IMR-90 (cell line): ENCODE data around the gene PITPNC1. TPM values are rescaled to one million over a fixed set of nuclear protein-coding genes. Genes with fewer than 3 reads are reported as not detected.

Source experiments
- ATAC-seq: fragments of 200-7000 bp; cut with Tn5 transposase; 2 replicates; pipeline ENCODE4 v1.9.1; 2020; ENCODE audit warnings: low read depth, mild to moderate bottlenecking, moderate library complexity
- BruUV-seq: library from RNA; stranded (reverse); fragments of 400-500 nt; replicated peaks from 2 replicates; lab custom pipeline; 2021; lab: Mats Ljungman, UMichigan
- CTCF ChIA-PET: fragments of 300-600 bp; formaldehyde crosslinking; extraction: SDS; loops from one replicate; lab custom pipeline; 2021; ENCODE audit warnings: antibody characterized with exemption; lab: Yijun Ruan, JAX
- POLR2A ChIA-PET: fragments of 300-600 bp; sonication (Branson Sonifier 250); formaldehyde crosslinking; loops from one replicate; lab custom pipeline; 2022; ENCODE audit warnings: antibody characterized with exemption; ENCODE audit not compliant: unreplicated experiment; lab: Charles Lee
- DNase-seq: peaks from one replicate; pipeline ENCODE4 v3.0.0; 2013
- H2AFZ ChIP-seq: replicated peaks from 2 replicates; pipeline ENCODE3; 2013; ENCODE audit warnings: low read length, mild to moderate bottlenecking; ENCODE audit not compliant: poor library complexity
- H2AK5ac ChIP-seq: 2 replicates; pipeline ENCODE4 v1.6.1; 2013; ENCODE audit warnings: low read depth, low read length, inconsistent platforms
- H2AK9ac ChIP-seq: replicated peaks from 2 replicates; pipeline ENCODE3; 2013; ENCODE audit warnings: mild to moderate bottlenecking, low read depth, low read length, moderate library complexity; ENCODE audit not compliant: poor library complexity
- H2BK120ac ChIP-seq: 2 replicates; pipeline ENCODE4 v1.6.1; 2013; ENCODE audit warnings: low read depth, low read length, inconsistent platforms
- H2BK15ac ChIP-seq: 3 replicates; pipeline ENCODE4 v1.6.1; 2013; ENCODE audit warnings: low read depth, low read length, inconsistent platforms
- H2BK20ac ChIP-seq: 2 replicates; pipeline ENCODE4 v1.6.1; 2013; ENCODE audit warnings: low read depth, mild to moderate bottlenecking, inconsistent platforms, low read length, moderate library complexity
- H2BK5ac ChIP-seq: 2 replicates; pipeline ENCODE4 v1.6.1; 2013; ENCODE audit warnings: mild to moderate bottlenecking, low read depth, low read length, inconsistent platforms; ENCODE audit not compliant: poor library complexity, severe bottlenecking
- H3K14ac ChIP-seq: replicated peaks from 2 replicates; pipeline ENCODE4 v1.6.1; 2013; ENCODE audit warnings: low read depth, low read length, inconsistent platforms
- H3K18ac ChIP-seq: 2 replicates; pipeline ENCODE4 v1.6.1; 2013; ENCODE audit warnings: low read depth, low read length, control low read depth
- H3K23ac ChIP-seq: 2 replicates; pipeline ENCODE4 v1.6.1; 2013; ENCODE audit warnings: low read depth, low read length, inconsistent platforms
- H3K27ac ChIP-seq: 2 replicates; pipeline ENCODE4 v1.5.1; 2013; ENCODE audit warnings: mild to moderate bottlenecking, control low read depth, low read length; ENCODE audit not compliant: insufficient read depth
- H3K27me3 ChIP-seq: 2 replicates; pipeline ENCODE4 v1.6.1; 2013; ENCODE audit warnings: low read length; ENCODE audit not compliant: control insufficient read depth, insufficient read depth
- H3K36me3 ChIP-seq: 2 replicates; pipeline ENCODE4 v1.6.1; 2013; ENCODE audit warnings: low read length, mixed read lengths; ENCODE audit not compliant: control insufficient read depth, insufficient read depth
- H3K4ac ChIP-seq: 2 replicates; pipeline ENCODE4 v1.6.1; 2013; ENCODE audit warnings: low read depth, low read length, inconsistent platforms
- H3K4me1 ChIP-seq: 2 replicates; pipeline ENCODE4 v1.6.1; 2013; ENCODE audit warnings: low read length, mixed read lengths; ENCODE audit not compliant: control insufficient read depth, insufficient read depth
- H3K4me2 ChIP-seq: 2 replicates; pipeline ENCODE4 v1.6.1; 2013; ENCODE audit warnings: low read depth, mild to moderate bottlenecking, control low read depth, low read length, moderate library complexity
- H3K4me3 ChIP-seq: 2 replicates; pipeline ENCODE4 v1.5.1; 2013; ENCODE audit warnings: low read depth, mild to moderate bottlenecking, control low read depth, low read length, moderate library complexity; ENCODE audit not compliant: insufficient read depth
- H3K56ac ChIP-seq: 2 replicates; pipeline ENCODE4 v1.6.1; 2013; ENCODE audit warnings: low read length, inconsistent platforms; ENCODE audit not compliant: insufficient read depth; ENCODE audit errors: extremely low read depth
- H3K79me1 ChIP-seq, 2 experiments: 2 replicates each; pipeline ENCODE4 v1.6.1; 2013; ENCODE audit warnings: low read length in 2 of 2, inconsistent platforms in 1 of 2, low read depth in 1 of 2
- H3K9ac ChIP-seq: 2 replicates; pipeline ENCODE4 v1.6.1; 2013; ENCODE audit warnings: low read depth, low read length, control low read depth
- H3K9me1 ChIP-seq: 2 replicates; pipeline ENCODE4 v1.6.1; 2013; ENCODE audit warnings: low read length, inconsistent platforms; ENCODE audit not compliant: insufficient read depth
- H3K9me3 ChIP-seq: 2 replicates; pipeline ENCODE4 v1.6.1; 2013; ENCODE audit warnings: low read length; ENCODE audit not compliant: control insufficient read depth, insufficient read depth
- H4K20me1 ChIP-seq: 2 replicates; pipeline ENCODE4 v1.6.1; 2013; ENCODE audit warnings: low read length, inconsistent platforms; ENCODE audit not compliant: insufficient read depth
- H4K5ac ChIP-seq: 2 replicates; pipeline ENCODE4 v1.6.1; 2013; ENCODE audit warnings: mild to moderate bottlenecking, low read depth, low read length, control low read depth
- H4K8ac ChIP-seq, 2 experiments: 2 replicates each; pipeline ENCODE4 v1.6.1; 2013; ENCODE audit warnings: low read depth in 2 of 2, low read length in 2 of 2, control low read depth in 1 of 2, inconsistent platforms in 1 of 2
- H4K91ac ChIP-seq: 2 replicates; pipeline ENCODE4 v1.6.1; 2013; ENCODE audit warnings: low read depth, low read length, inconsistent platforms; ENCODE audit not compliant: insufficient read depth
- BHLHE40 ChIP-seq: fragments of 150-350 bp; IDR thresholded peaks from 2 replicates; pipeline ENCODE4 v1.6.1; 2016; ENCODE audit warnings: mild to moderate bottlenecking, low read depth, low read length
- CEBPB ChIP-seq: IDR thresholded peaks from 2 replicates; pipeline ENCODE4 v1.6.1; 2012; ENCODE audit warnings: low read depth, low read length, improper control_type of control experiment
- CHD1 ChIP-seq: IDR thresholded peaks from 2 replicates; pipeline ENCODE4 v1.6.1; 2012; ENCODE audit warnings: low read depth, low read length, improper control_type of control experiment
- MAFK ChIP-seq: IDR thresholded peaks from 2 replicates; pipeline ENCODE4 v1.6.1; 2012; ENCODE audit warnings: low read depth, low read length, improper control_type of control experiment
- MAZ ChIP-seq: IDR thresholded peaks from 2 replicates; pipeline ENCODE4 v1.6.1; 2012; ENCODE audit warnings: low read depth, mild to moderate bottlenecking, low read length, improper control_type of control experiment, moderate library complexity, borderline replicate concordance
- MXI1 ChIP-seq: IDR thresholded peaks from 2 replicates; pipeline ENCODE4 v1.6.1; 2012; ENCODE audit warnings: low read depth, mild to moderate bottlenecking, low read length, moderate library complexity, borderline replicate concordance
- POLR2A ChIP-seq: IDR thresholded peaks from 2 replicates; pipeline ENCODE4 v1.6.1; 2012; ENCODE audit warnings: mild to moderate bottlenecking, low read depth, low read length
- RAD21 ChIP-seq: IDR thresholded peaks from 2 replicates; pipeline ENCODE4 v1.6.1; 2012; ENCODE audit warnings: low read length, improper control_type of control experiment
- RCOR1 ChIP-seq: IDR thresholded peaks from 2 replicates; pipeline ENCODE4 v1.6.1; 2012; ENCODE audit warnings: mild to moderate bottlenecking, low read length, improper control_type of control experiment; ENCODE audit not compliant: insufficient replicate concordance
- SMC3 ChIP-seq: fragments of 150-350 bp; IDR thresholded peaks from 2 replicates; pipeline ENCODE4 v1.6.1; 2016; ENCODE audit warnings: low read depth, mild to moderate bottlenecking, antibody characterized with exemption, low read length, moderate library complexity
- WGBS, 2 experiments: methylation state at CpG; one replicate each; pipeline versions ENCODE4 v1.1.5 to v1.1.7; 2013; ENCODE audit warnings: missing lambda C conversion rate in 2 of 2; ENCODE audit not compliant: insufficient read length in 1 of 2; ENCODE audit errors: extremely low coverage in 2 of 2; 5-methylcytosine and 5-hydroxymethylcytosine counted together
- dilution Hi-C: fragments of 300-500 bp; cut with HindIII; formaldehyde crosslinking; loops from one replicate; pipeline ENCODE4 v1.14.3; 2018; ENCODE audit warnings: low sequenced_read_pairs; ENCODE audit not compliant: unreplicated experiment
- in situ Hi-C: fragments of 300-500 bp; cut with MboI; formaldehyde crosslinking; loops from 3 replicates; pipeline ENCODE4 v1.14.3; 2019; ENCODE audit warnings: low sequenced_read_pairs, inconsistent platforms, mixed read lengths
- intact Hi-C: fragments of 100-400 bp; cut with micrococcal nuclease; formaldehyde crosslinking; loops from 2 replicates; pipeline ENCODE4 v1.10.0; 2022
- polyA plus RNA-seq, 3 experiments: library from polyadenylated mRNA; depleted of rRNA; stranded (reverse); fragments of >200 nt; gene quantifications; 2 replicates each; pipeline ENCODE4 v1.2.3, GENCODE V29; 2012; ENCODE audit warnings: low replicate concordance in 1 of 3
- total RNA-seq: library from RNA; depleted of rRNA; stranded (reverse); fragments of >200 nt; gene quantifications from 2 replicates; pipeline ENCODE4 v1.2.3, GENCODE V29; 2012
- TF ChIP-seq, protein P1 (sequence below): conservative IDR thresholded peaks from 2 replicates; pipeline ENCODE4 v1.5.1; 2012; ENCODE audit warnings: mild to moderate bottlenecking, low read depth, low read length, improper control_type of control experiment
- TF ChIP-seq, protein P2 (sequence below): fragments of 150-350 bp; IDR thresholded peaks from 2 replicates; pipeline ENCODE4 v1.6.1; 2017; ENCODE audit warnings: mild to moderate bottlenecking, antibody characterized with exemption, low read length, low read depth

PITPNC1 gene
- total and polyA plus RNA-seq, 2 of the 4 experiments (the other 2 are of a cell fraction): 4.1 TPM

DNA sequence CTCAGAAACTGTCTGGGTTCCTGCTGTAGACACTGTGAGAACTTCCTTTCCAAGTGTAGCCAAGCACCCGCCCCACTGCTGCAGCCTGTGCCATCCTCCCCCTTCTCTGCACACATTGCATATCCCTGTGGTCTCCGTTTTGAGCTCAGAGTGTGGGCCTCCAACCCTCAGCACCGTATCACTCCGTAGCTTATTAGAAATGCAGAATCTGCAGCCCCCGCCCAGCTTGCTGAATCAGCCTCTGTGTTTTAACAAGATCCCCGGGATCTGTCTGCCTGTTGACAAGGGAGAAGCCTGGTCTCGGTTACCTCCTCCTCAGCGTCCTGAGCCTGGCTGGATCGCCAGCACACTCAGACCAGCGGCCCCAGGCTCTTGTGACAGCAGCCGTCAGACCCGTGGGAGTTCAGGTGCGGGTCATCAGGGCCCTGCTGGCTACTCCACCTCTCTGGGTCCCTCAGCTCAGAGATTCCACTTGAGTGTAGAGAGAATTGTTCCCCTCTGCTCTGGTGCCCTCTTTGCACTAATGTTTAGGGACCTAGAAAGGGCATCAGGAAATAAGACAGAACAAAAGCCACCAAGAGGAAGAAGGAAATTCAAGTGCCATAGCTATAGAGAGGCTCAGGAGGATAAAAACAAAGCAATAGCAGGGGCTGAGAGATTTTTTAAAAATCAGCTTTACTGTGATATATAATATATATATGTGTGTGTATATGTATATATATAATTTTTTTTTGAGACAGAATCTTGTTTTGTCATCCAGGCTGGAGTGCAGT lies 92.3 kb downstream of the PITPNC1 start:
- H3K9me1 ChIP-seq: no peaks in the 10 kb centered on the region
- H2AK5ac ChIP-seq: no peak overlapping the region
- WGBS, 2 experiments: 69% methylated on average over 5 of the region's 13 CpGs; no CpG with 5 or more reads in 1 of the 2 experiments
- ATAC-seq (peak; percentile 37), DNase-seq (peak; percentile 28)
- dilution Hi-C loops: no loop called here
- no peak overlapping the region for H3K14ac ChIP-seq
- no peak overlapping the region for H3K9ac ChIP-seq
- no peak overlapping the region for H3K18ac ChIP-seq
- H3K4me3 ChIP-seq: no peak overlapping the region
- CTCF ChIA-PET: no interaction called here
- no peaks in the 10 kb centered on the region for H4K20me1 ChIP-seq
- H3K4me2 ChIP-seq: no peak overlapping the region; the same call in 1 of the 2 replicates
- no peak overlapping the region for H2AK9ac ChIP-seq
- intact Hi-C loops: no loop called here
- no peak overlapping the region for H2BK15ac ChIP-seq
- H3K9me3 ChIP-seq: no peaks in the 10 kb centered on the region
- H4K91ac ChIP-seq: no peak overlapping the region
- 0 out of 2 replicates have a peak overlapping the region, but pooled peaks have one; percentile 11 for H3K23ac ChIP-seq
- no peak overlapping the region for H3K4ac ChIP-seq
- peaks cover 0 to 12% of the 10 kb centered on the region in 2 experiments; a peak in 3 of 4 replicates for H3K79me1 ChIP-seq
- no peak overlapping the region for H2BK20ac ChIP-seq
- no peak overlapping the region for H2BK5ac ChIP-seq
- no peaks in the 10 kb centered on the region for H3K36me3 ChIP-seq
- H3K4me1 ChIP-seq: no peaks in the 10 kb centered on the region; the same call in 1 of the 2 replicates
- H3K56ac ChIP-seq: no peak overlapping the region
- H3K27me3 ChIP-seq: no peaks in the 10 kb centered on the region
- H4K5ac ChIP-seq: no peak overlapping the region
- H2BK120ac ChIP-seq: no peak overlapping the region
- H4K8ac ChIP-seq: 0 out of 4 replicates have a peak overlapping the region, but pooled peaks of 1 of the 2 experiments have one; percentile 14
- in situ Hi-C loops: no loop called here
- no TSS peak for BruUV-seq
- no peak overlapping the region for H3K27ac ChIP-seq
- POLR2A ChIA-PET: no interaction called here
- peak overlapping the region; percentile 73 for H2AFZ ChIP-seq
- TF ChIP-seq MAFK: no peak
- no peak for TF ChIP-seq CHD1
- no peak for TF ChIP-seq POLR2A
- TF ChIP-seq BHLHE40: no peak
- TF ChIP-seq RCOR1: no peak
- no peak for TF ChIP-seq RAD21
- no peak for TF ChIP-seq SMC3
- TF ChIP-seq, protein P1, sequence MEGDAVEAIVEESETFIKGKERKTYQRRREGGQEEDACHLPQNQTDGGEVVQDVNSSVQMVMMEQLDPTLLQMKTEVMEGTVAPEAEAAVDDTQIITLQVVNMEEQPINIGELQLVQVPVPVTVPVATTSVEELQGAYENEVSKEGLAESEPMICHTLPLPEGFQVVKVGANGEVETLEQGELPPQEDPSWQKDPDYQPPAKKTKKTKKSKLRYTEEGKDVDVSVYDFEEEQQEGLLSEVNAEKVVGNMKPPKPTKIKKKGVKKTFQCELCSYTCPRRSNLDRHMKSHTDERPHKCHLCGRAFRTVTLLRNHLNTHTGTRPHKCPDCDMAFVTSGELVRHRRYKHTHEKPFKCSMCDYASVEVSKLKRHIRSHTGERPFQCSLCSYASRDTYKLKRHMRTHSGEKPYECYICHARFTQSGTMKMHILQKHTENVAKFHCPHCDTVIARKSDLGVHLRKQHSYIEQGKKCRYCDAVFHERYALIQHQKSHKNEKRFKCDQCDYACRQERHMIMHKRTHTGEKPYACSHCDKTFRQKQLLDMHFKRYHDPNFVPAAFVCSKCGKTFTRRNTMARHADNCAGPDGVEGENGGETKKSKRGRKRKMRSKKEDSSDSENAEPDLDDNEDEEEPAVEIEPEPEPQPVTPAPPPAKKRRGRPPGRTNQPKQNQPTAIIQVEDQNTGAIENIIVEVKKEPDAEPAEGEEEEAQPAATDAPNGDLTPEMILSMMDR: no peak
- TF ChIP-seq CEBPB: no peak
- TF ChIP-seq, protein P2, sequence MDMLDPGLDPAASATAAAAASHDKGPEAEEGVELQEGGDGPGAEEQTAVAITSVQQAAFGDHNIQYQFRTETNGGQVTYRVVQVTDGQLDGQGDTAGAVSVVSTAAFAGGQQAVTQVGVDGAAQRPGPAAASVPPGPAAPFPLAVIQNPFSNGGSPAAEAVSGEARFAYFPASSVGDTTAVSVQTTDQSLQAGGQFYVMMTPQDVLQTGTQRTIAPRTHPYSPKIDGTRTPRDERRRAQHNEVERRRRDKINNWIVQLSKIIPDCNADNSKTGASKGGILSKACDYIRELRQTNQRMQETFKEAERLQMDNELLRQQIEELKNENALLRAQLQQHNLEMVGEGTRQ: no peak
- TF ChIP-seq MAZ: no peak
- no peak for TF ChIP-seq MXI1
